Rectal smooth muscle tissue (tissue), 1 donor: ENCODE data around the gene COX7A2L.
"Not testable (repeated sequence)": the region's sequence is repeated elsewhere in the genome, so short reads cannot be mapped to it uniquely, and the experiment has no call there.

ENCODE experiments used
- H3K27ac ChIP-seq: one replicate; pipeline ENCODE4 v1.7.0; 2013; ENCODE audit warnings: low read depth, low read length, inconsistent platforms
- H3K27me3 ChIP-seq: one replicate; pipeline ENCODE4 v1.7.0; 2013; ENCODE audit warnings: low read length; ENCODE audit not compliant: control insufficient read depth, insufficient read depth
- H3K36me3 ChIP-seq: one replicate; pipeline ENCODE4 v1.7.0; 2013; ENCODE audit warnings: low read length; ENCODE audit not compliant: control insufficient read depth, insufficient read depth
- H3K4me1 ChIP-seq: one replicate; pipeline ENCODE4 v1.7.0; 2013; ENCODE audit warnings: low read length; ENCODE audit not compliant: control insufficient read depth, insufficient read depth
- H3K4me3 ChIP-seq: one replicate; pipeline ENCODE4 v1.7.0; 2013; ENCODE audit warnings: low read length
- H3K9ac ChIP-seq: one replicate; pipeline ENCODE4 v1.7.0; 2013; ENCODE audit warnings: low read length

COX7A2L gene

GRCh38 chr2:42342061-42342794 lies 18.8 kb downstream of the COX7A2L start:
- Histone ChIP-seq H3K9ac (no peak overlapping the region), H3K4me1 (no peaks in the 10 kb centered on the region), H3K27ac (no peak overlapping the region), H3K4me3 (no peak overlapping the region), H3K27me3 (no peaks in the 10 kb centered on the region), H3K36me3 (no peaks in the 10 kb centered on the region)

- Histone ChIP-seq H3K4me1 (no peaks in the 10 kb centered on the region), H3K9ac (no peak overlapping the region), H3K4me3 (no peak overlapping the region), H3K27ac (no peak overlapping the region), H3K36me3 (no peaks in the 10 kb centered on the region), H3K27me3 (no peaks in the 10 kb centered on the region)
Measured at GRCh38 chr2:42340938-42341636, 19.9 kb downstream of the COX7A2L start.

DNA sequence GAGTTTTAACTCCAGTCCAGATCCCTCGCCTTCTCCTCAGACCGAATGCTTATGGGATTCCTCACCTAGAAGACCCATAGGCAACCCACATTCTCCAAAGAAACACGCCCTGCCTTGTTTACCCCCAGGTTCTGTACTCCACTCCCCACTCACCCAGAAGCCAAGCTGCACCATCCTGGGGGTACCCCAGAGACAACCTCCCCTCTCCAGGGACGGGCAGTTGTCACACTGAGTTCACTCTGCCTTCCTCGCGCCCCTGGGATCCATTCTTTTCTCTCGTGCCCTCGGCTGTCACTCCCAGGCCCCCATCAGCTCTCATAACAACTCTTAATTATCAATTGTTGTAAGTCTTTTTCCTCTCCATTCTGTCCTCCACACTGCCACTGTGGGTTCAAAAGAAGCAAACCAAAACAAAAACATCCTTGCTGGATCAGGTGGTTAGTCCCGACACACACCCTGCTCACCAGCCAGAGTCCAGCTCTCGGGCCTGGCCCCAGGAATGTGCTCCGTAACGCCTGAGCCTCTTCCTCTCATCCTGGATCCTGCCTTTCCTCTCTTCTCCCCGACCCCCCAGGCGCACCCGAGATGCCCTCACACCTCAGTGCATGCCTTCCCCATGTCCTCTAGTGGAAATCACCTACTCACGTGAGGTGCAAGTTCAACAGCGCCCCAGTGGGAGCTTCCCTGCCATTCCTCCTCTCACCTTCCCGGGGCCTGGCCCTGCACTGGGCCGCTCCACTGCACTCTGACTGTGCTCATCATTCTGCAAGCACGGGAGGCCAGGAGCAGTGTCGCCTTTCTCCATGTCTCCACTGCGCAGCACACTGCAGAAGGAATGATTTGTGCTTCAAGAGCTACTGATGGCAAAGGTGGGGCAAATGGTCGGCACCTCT lies 20.7 kb downstream of the COX7A2L start:
- Histone ChIP-seq H3K4me3 (no peak overlapping the region), H3K27ac (no peak overlapping the region), H3K4me1 (no peaks in the 10 kb centered on the region), H3K36me3 (no peaks in the 10 kb centered on the region), H3K9ac (no peak overlapping the region), H3K27me3 (no peaks in the 10 kb centered on the region)

DNA sequence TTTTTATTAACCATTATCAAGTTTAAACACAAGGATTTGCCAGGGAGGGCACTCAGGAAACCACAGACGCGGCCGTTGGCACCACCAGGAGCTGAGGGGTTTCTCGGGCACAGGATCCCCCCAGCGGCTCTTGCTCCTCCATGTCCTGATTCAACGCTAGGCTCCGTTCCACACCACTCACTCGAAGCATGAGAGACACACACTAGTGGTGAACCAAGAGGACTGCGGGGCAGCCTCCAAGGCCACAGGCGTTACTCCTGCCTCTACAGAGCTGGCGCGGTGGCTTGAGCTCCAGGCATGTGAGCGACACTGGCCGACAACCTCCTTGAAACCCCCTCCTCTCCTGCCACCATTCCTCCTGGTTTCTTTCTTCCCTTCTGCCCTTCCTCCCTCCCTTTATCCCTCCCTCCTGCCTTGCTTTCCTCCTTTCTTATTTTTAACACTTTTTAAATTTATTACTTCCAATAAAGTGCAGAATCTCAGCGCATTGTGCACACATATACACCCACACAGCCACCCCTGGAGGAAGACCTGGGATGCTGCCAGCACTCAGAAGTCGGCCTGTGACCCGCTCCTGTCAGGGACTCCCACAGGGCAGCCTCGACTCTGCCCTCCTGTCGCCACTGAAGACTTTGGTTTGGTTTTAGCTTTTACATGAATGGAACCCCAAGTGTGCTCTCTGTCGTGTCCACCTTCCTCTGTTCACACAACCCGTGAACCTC lies 21.7 kb downstream of the COX7A2L start:
- Histone ChIP-seq H3K4me1 (no peaks in the 10 kb centered on the region), H3K27me3 (no peaks in the 10 kb centered on the region), H3K9ac (no peak overlapping the region), H3K36me3 (no peaks in the 10 kb centered on the region), H3K27ac (no peak overlapping the region), H3K4me3 (no peak overlapping the region)

- Histone ChIP-seq H3K4me1 (no peaks in the 10 kb centered on the region), H3K27me3 (no peaks in the 10 kb centered on the region), H3K36me3 (peaks cover 3% of the 10 kb centered on the region), H3K27ac (no peak overlapping the region), H3K9ac (no peak overlapping the region), H3K4me3 (no peak overlapping the region)
Measured at GRCh38 chr2:42338567-42339190, 22.3 kb downstream of the COX7A2L start.

GRCh38 chr2:42337846-42338566 lies 23.0 kb downstream of the COX7A2L start:
- no peak overlapping the region for H3K27ac ChIP-seq
- H3K4me3 ChIP-seq, result no peak overlapping the region
- no peaks in the 10 kb centered on the region for H3K27me3 ChIP-seq
- no peak overlapping the region for H3K9ac ChIP-seq
- peaks cover 8% of the 10 kb centered on the region for H3K36me3 ChIP-seq
- H3K4me1 ChIP-seq, result no peaks in the 10 kb centered on the region

- peaks cover 8% of the 10 kb centered on the region for H3K36me3 ChIP-seq
- H3K27ac ChIP-seq, result no peak overlapping the region
- no peak overlapping the region for H3K9ac ChIP-seq
- H3K4me3 ChIP-seq, result no peak overlapping the region
- H3K4me1 ChIP-seq, result no peaks in the 10 kb centered on the region
- H3K27me3 ChIP-seq, result no peaks in the 10 kb centered on the region
Measured at GRCh38 chr2:42337356-42337820, 23.6 kb downstream of the COX7A2L start.

GRCh38 chr2:42336361-42336965 lies 24.6 kb downstream of the COX7A2L start:
- Histone ChIP-seq H3K9ac (no peak overlapping the region), H3K36me3 (peaks cover 8% of the 10 kb centered on the region), H3K27ac (no peak overlapping the region), H3K4me3 (no peak overlapping the region), H3K4me1 (no peaks in the 10 kb centered on the region), H3K27me3 (no peaks in the 10 kb centered on the region)

DNA sequence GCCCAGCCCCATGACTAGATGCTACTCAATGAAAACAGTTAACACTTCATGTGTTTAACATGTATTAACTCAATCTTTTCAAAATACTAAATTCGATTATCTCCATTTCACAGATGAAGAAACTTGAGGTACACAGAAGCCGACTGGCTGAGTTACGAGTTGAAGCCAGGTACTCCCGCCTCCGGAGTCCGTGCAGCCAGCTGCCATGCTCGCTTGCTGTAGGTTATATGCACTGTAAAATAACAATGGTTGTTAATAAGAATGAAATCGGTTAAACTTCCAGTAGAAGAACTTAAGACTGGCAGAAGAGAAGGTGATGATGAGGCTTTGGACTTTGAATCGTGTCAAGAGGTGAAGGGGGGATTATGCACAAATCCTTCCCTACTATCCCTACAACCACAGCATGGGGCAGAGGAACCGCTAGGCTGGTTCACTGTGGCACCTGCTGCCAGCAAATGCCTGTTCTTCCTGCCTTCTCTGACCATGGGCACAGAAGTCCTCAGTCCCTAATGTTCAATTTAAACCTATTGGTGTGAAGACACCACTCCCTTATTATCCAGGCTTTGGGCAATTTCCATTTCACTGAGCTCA lies 25.4 kb downstream of the COX7A2L start:
- Histone ChIP-seq H3K4me1 (no peaks in the 10 kb centered on the region), H3K27ac (no peak overlapping the region), H3K4me3 (no peak overlapping the region), H3K9ac (no peak overlapping the region), H3K27me3 (no peaks in the 10 kb centered on the region), H3K36me3 (peaks cover 8% of the 10 kb centered on the region)

DNA sequence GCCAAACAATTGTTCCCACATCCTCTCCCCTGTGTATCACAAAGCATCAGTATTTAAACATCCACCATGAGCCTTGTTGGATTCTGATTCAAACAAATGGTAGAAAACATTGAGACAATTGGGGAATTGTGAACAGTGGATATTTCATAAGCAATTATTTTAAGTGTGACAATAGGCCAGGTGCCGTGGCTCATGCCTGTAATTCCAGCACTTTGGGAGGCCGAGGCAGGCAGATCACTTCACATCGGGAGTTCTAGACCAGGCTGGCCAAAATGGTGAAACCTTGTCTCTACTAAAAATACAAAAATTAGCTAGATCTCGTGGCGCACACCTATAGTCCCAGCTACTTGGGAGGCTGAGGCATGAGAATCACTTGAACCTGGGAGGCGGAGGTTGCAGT lies 26.2 kb downstream of the COX7A2L start:
- not testable (repeated sequence) for H3K9ac ChIP-seq, H3K4me1 ChIP-seq, H3K27me3 ChIP-seq, H3K27ac ChIP-seq, H3K4me3 ChIP-seq
- H3K36me3 ChIP-seq, result peaks cover 11% of the 10 kb centered on the region

- Histone ChIP-seq H3K9ac (no peak overlapping the region), H3K27ac (no peak overlapping the region), H3K27me3 (no peaks in the 10 kb centered on the region), H3K4me3 (no peak overlapping the region), H3K4me1 (no peaks in the 10 kb centered on the region), H3K36me3 (peaks cover 16% of the 10 kb centered on the region)
Measured at GRCh38 chr2:42334220-42334619, 26.8 kb downstream of the COX7A2L start.
